ENCODE results near the gene DDX41. TPM values are rescaled to one million over a fixed set of nuclear protein-coding genes. Genes with fewer than 3 reads are reported as not detected.
A peak's percentile ranks its signal among the peaks of the same experiment; 100 is the strongest.

DDX41 gene
- total RNA-seq, 6 donors from 2014 or later: 82.0 to 150 (median 91.9) TPM

- H3K4me1 ChIP-seq: peaks cover 4 to 7% (median 4%) of the 10 kb centered on the region in 4 donors
- no peaks in the 10 kb centered on the region for H3K27me3 ChIP-seq
- WGBS, 2 donors: 88 to 89% methylated on average over 6 to 35 of the region's 47 CpGs
- no peak overlapping the region for H3K4me3 ChIP-seq
- ATAC-seq (ENCODE audit: low FRiP score in 2 of 2): no peak
- DNase-seq: no peak
- TF ChIP-seq POLR2AphosphoS5 (IDR thresholded peaks at IDR 0.05) (no peak), POLR2A (IDR thresholded peaks at IDR 0.05) (no peak), CTCF (IDR thresholded peaks at IDR 0.05) (no peak), EP300 (IDR thresholded peaks at IDR 0.05) (no peak)
- H3K9me3 ChIP-seq: no peaks in the 10 kb centered on the region
- H3K27ac ChIP-seq: no peak overlapping the region
- H3K36me3 ChIP-seq: peaks cover 0 to 11% (median 6%) of the 10 kb centered on the region in 4 donors
Measured at GRCh38 chr5:177504086-177505056, 12.4 kb downstream of the DDX41 start.

- no peaks in the 10 kb centered on the region for H3K27me3 ChIP-seq
- ATAC-seq (ENCODE audit: low FRiP score in 2 of 2): no peak
- H3K4me3 ChIP-seq: no peak overlapping the region
- H3K27ac ChIP-seq: no peak overlapping the region
- H3K4me1 ChIP-seq: peaks cover 4 to 6% (median 5%) of the 10 kb centered on the region in 4 donors
- 82 to 93% methylated on average over 11 to 22 of the region's 24 CpGs for WGBS, 2 donors
- H3K9me3 ChIP-seq: no peaks in the 10 kb centered on the region
- TF ChIP-seq POLR2A (IDR thresholded peaks at IDR 0.05) (peak in 1 of 4 donors; percentile 0), POLR2AphosphoS5 (IDR thresholded peaks at IDR 0.05) (no peak), EP300 (IDR thresholded peaks at IDR 0.05) (no peak)
- H3K36me3 ChIP-seq: peaks cover 0 to 11% (median 6%) of the 10 kb centered on the region in 4 donors
- no peak for DNase-seq
Measured at GRCh38 chr5:177503351-177504085, 13.2 kb downstream of the DDX41 start.

GRCh38 chr5:177502886-177503285 lies 13.9 kb downstream of the DDX41 start:
- DNase-seq: no peak
- ATAC-seq (ENCODE audit: low FRiP score in 2 of 2): no peak
- H3K4me3 ChIP-seq: no peak overlapping the region
- H3K27ac ChIP-seq: no peak overlapping the region
- peaks cover 0 to 11% (median 6%) of the 10 kb centered on the region in 4 donors for H3K36me3 ChIP-seq
- H3K9me3 ChIP-seq: no peaks in the 10 kb centered on the region
- no peak for TF ChIP-seq EP300 (IDR thresholded peaks at IDR 0.05)
- no peak for TF ChIP-seq CTCF (IDR thresholded peaks at IDR 0.05)
- peak in 1 of 4 donors; percentile 8 for TF ChIP-seq POLR2A (IDR thresholded peaks at IDR 0.05)
- no peak for TF ChIP-seq POLR2AphosphoS5 (IDR thresholded peaks at IDR 0.05)
- WGBS, 2 donors: 72 to 83% methylated on average over 16 of the region's 16 CpGs
- no peaks in the 10 kb centered on the region for H3K27me3 ChIP-seq
- H3K4me1 ChIP-seq: peaks cover 10 to 12% (median 11%) of the 10 kb centered on the region in 4 donors

- Histone ChIP-seq H3K36me3 (peaks cover 0 to 11% (median 6%) of the 10 kb centered on the region in 4 donors), H3K9me3 (no peaks in the 10 kb centered on the region), H3K4me1 (peaks cover 10 to 16% (median 14%) of the 10 kb centered on the region in 4 donors), H3K4me3 (no peak overlapping the region), H3K27ac (no peak overlapping the region), H3K27me3 (no peaks in the 10 kb centered on the region)
- ATAC-seq (ENCODE audit: low FRiP score in 2 of 2): no peak
- DNase-seq: no peak
- no peak for TF ChIP-seq POLR2A (IDR thresholded peaks at IDR 0.05)
- TF ChIP-seq POLR2AphosphoS5 (IDR thresholded peaks at IDR 0.05): no peak
- TF ChIP-seq EP300 (IDR thresholded peaks at IDR 0.05): no peak
- no peak for TF ChIP-seq CTCF (IDR thresholded peaks at IDR 0.05)
- WGBS, 2 donors: 67 to 70% methylated on average over 9 of the region's 9 CpGs
Measured at GRCh38 chr5:177501874-177502678, 14.7 kb downstream of the DDX41 start.
